Breast epithelium (tissue), 4 donors: ENCODE data around the gene NUDT6. TPM values are rescaled to one million over a fixed set of nuclear protein-coding genes. Genes with fewer than 3 reads are reported as not detected.

Source experiments
- DNase-seq, 2 donors: peaks; one replicate each; pipeline ENCODE4 v3.0.0-alpha.2; 2019; ENCODE audit warnings: low spot score in 2 of 2
- H3K27ac ChIP-seq, 2 donors: fragments of 200-600 bp; sonication (generic) in 1 of 2; one replicate each; pipeline ENCODE4 v1.5.1; 2016 to 2019; ENCODE audit warnings: mild to moderate bottlenecking in 1 of 2
- H3K27me3 ChIP-seq, 2 donors: fragments of 200-600 bp; sonication (generic) in 1 of 2; one replicate each; pipeline versions ENCODE4 v1.5.1 to v1.6.0; 2017 to 2019; ENCODE audit warnings: control low read depth in 1 of 2, mild to moderate bottlenecking in 1 of 2
- H3K36me3 ChIP-seq: fragments of 200-600 bp; one replicate; pipeline ENCODE4 v1.5.1; 2019
- H3K4me1 ChIP-seq, 2 donors: fragments of 200-600 bp; sonication (generic); one replicate each; pipeline ENCODE4 v1.5.1; 2016 to 2019; ENCODE audit warnings: control low read depth in 1 of 2
- H3K4me3 ChIP-seq, 3 donors: fragments of 200-600 bp; sonication (generic); 1 replicate in 2 of 3; 2 replicates in 1 of 3; pipeline ENCODE4 v1.5.1; 2016 to 2019; ENCODE audit warnings: mild to moderate bottlenecking in 3 of 3, moderate library complexity in 2 of 3
- H3K9me3 ChIP-seq, 2 donors: fragments of 200-600 bp; sonication (generic) in 1 of 2; one replicate each; pipeline ENCODE4 v1.5.1; 2016 to 2019; ENCODE audit warnings: control low read depth in 1 of 2
- CTCF ChIP-seq, 3 donors: fragments of 450-650 bp; IDR thresholded peaks; one replicate each; pipeline ENCODE4 v1.5.1; 2016 to 2017; ENCODE audit warnings: antibody characterized with exemption in 3 of 3, mild to moderate bottlenecking in 3 of 3, moderate library complexity in 3 of 3
- POLR2A ChIP-seq: fragments of 450-650 bp; IDR thresholded peaks from one replicate; pipeline ENCODE4 v1.6.1; 2016; ENCODE audit warnings: antibody characterized with exemption, mild to moderate bottlenecking, moderate library complexity
- POLR2AphosphoS5 ChIP-seq, 3 donors: sonication (generic); formaldehyde crosslinking; IDR thresholded peaks; one replicate each; pipeline ENCODE4 v1.6.1; 2017; ENCODE audit warnings: antibody characterized with exemption in 3 of 3
- intact Hi-C: fragments of 100-400 bp; cut with DNase I; formaldehyde crosslinking; loops from one replicate; pipeline ENCODE4 v1.15.1; 2023; ENCODE audit warnings: low total_unique reads
- total RNA-seq, 3 donors: library from RNA; depleted of rRNA; stranded (reverse); fragments of >200 nt; gene quantifications; one replicate each; pipeline ENCODE4 v1.1.0, GENCODE V29; 2016

NUDT6 gene
- total RNA-seq, 3 donors from 2014 or later = 8.2 to 10.8 (median 8.5) TPM

GRCh38 chr4:122890147-122890795 lies 32.1 kb downstream of the NUDT6 start:
- DNase-seq = no peak
- Histone ChIP-seq H3K9me3 (no peaks in the 10 kb centered on the region), H3K36me3 (no peaks in the 10 kb centered on the region), H3K27ac (peak overlapping the region; percentile 16 to 50), H3K4me1 (no peaks in the 10 kb centered on the region), H3K27me3 (no peaks in the 10 kb centered on the region), H3K4me3 (no peak overlapping the region)
- TF ChIP-seq POLR2A (no peak), CTCF (IDR thresholded peaks at IDR 0.05) (no peak), POLR2AphosphoS5 (IDR thresholded peaks at IDR 0.05) (no peak)
- intact Hi-C loops = loop anchor here (5.0 kb wide), 1 partner anchor 678 kb away; no protein-coding TSS in a partner anchor

- TF ChIP-seq CTCF (IDR thresholded peaks at IDR 0.05) = no peak
- TF ChIP-seq POLR2A = no peak
- no peak for TF ChIP-seq POLR2AphosphoS5 (IDR thresholded peaks at IDR 0.05)
- no peaks in the 10 kb centered on the region for H3K27me3 ChIP-seq
- DNase-seq = no peak
- H3K27ac ChIP-seq = peak overlapping the region; percentile 20 to 50
- H3K36me3 ChIP-seq = no peaks in the 10 kb centered on the region
- no peak overlapping the region for H3K4me3 ChIP-seq
- H3K9me3 ChIP-seq = no peaks in the 10 kb centered on the region
- intact Hi-C loops = loop anchor here (5.0 kb wide), 1 partner anchor 677 kb away; no protein-coding TSS in a partner anchor
- no peaks in the 10 kb centered on the region for H3K4me1 ChIP-seq
Observed at GRCh38 chr4:122889726-122890125, 32.7 kb downstream of the NUDT6 start.

GRCh38 chr4:122884499-122884898 lies 37.9 kb downstream of the NUDT6 start:
- TF ChIP-seq POLR2A (no peak), CTCF (IDR thresholded peaks at IDR 0.05) (no peak), POLR2AphosphoS5 (IDR thresholded peaks at IDR 0.05) (no peak)
- no peaks in the 10 kb centered on the region for H3K4me1 ChIP-seq
- H3K9me3 ChIP-seq = no peaks in the 10 kb centered on the region
- H3K4me3 ChIP-seq = no peak overlapping the region
- peak overlapping the region; percentile 45 to 54 for H3K27ac ChIP-seq
- no peaks in the 10 kb centered on the region for H3K27me3 ChIP-seq
- H3K36me3 ChIP-seq = no peaks in the 10 kb centered on the region
- intact Hi-C loops = no loop called here
- no peak for DNase-seq

- H3K27me3 ChIP-seq = no peaks in the 10 kb centered on the region
- no peaks in the 10 kb centered on the region for H3K9me3 ChIP-seq
- intact Hi-C loops = no loop called here
- no peak overlapping the region for H3K4me3 ChIP-seq
- no peak for DNase-seq
- TF ChIP-seq POLR2A (no peak), CTCF (IDR thresholded peaks at IDR 0.05) (no peak), POLR2AphosphoS5 (IDR thresholded peaks at IDR 0.05) (no peak)
- no peaks in the 10 kb centered on the region for H3K36me3 ChIP-seq
- H3K4me1 ChIP-seq = no peaks in the 10 kb centered on the region
- H3K27ac ChIP-seq = peak overlapping the region in 1 of 2 donors; percentile 61
Observed at GRCh38 chr4:122882857-122883735, 39.3 kb downstream of the NUDT6 start.

- no peak for TF ChIP-seq CTCF (IDR thresholded peaks at IDR 0.05)
- TF ChIP-seq POLR2A = no peak
- TF ChIP-seq POLR2AphosphoS5 (IDR thresholded peaks at IDR 0.05) = no peak
- intact Hi-C loops = no loop called here
Observed at GRCh38 chr4:122879001-122879400, 43.4 kb downstream of the NUDT6 start.

More at GRCh38 chr4:122879001-122879400, 43.4 kb downstream of the NUDT6 start:
- Histone ChIP-seq H3K4me1 (no peaks in the 10 kb centered on the region), H3K27ac (no peak overlapping the region), H3K27me3 (no peaks in the 10 kb centered on the region), H3K36me3 (no peaks in the 10 kb centered on the region), H3K4me3 (no peak overlapping the region), H3K9me3 (no peaks in the 10 kb centered on the region)
- no peak for DNase-seq
